Measurements from ENCODE around the gene ADTRP.

Gene ADTRP

DNA sequence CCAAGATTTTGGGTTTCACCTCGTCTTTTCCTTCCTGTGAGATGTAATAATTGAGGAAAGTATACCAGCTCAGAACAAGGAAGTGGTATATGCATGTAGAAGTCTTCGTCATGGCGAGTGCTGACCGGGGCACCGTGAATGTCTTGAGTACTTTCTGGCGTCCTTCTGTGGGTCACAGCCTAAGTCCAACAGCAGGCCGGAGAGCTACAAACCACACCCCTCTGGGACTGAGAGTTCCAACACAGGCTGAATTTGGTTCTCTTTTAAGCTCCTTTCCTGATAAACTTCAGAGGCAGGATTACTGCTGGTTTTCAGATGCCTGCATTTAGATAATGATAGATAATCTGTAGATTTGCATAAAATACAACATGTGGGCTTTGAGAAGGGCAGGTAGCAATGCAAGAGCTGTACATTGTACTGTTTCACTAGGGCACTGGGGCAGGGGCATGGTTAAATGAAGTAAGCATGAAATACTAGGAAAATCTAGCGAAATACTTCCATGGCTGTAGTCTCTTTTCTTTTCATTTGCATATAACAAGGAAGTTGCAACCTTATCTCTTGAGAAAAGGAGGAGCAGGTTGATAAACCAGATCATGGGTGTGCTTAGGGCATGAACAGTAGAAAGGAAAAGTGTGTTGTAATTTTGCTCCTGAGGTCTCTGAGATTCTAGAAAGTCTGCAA, at the start of gene ADTRP:
ADTRP (minus strand) TSS at position 156 of the 681 bp plus-strand sequence; CDS start at position 112, 44 bp downstream.
- H3K4me3 ChIP-seq (ENCODE audit: low read length), result no peak within 1 kb of the TSS
- no peak for DNase-seq (ENCODE audit: low read depth)
- TF ChIP-seq, protein P1, sequence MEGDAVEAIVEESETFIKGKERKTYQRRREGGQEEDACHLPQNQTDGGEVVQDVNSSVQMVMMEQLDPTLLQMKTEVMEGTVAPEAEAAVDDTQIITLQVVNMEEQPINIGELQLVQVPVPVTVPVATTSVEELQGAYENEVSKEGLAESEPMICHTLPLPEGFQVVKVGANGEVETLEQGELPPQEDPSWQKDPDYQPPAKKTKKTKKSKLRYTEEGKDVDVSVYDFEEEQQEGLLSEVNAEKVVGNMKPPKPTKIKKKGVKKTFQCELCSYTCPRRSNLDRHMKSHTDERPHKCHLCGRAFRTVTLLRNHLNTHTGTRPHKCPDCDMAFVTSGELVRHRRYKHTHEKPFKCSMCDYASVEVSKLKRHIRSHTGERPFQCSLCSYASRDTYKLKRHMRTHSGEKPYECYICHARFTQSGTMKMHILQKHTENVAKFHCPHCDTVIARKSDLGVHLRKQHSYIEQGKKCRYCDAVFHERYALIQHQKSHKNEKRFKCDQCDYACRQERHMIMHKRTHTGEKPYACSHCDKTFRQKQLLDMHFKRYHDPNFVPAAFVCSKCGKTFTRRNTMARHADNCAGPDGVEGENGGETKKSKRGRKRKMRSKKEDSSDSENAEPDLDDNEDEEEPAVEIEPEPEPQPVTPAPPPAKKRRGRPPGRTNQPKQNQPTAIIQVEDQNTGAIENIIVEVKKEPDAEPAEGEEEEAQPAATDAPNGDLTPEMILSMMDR (conservative IDR thresholded peaks at IDR 0.05; ENCODE audit: low read length), result no peak

GRCh38 chr6:11826779-11827178, 48.2 kb upstream of the ADTRP start:
- TF ChIP-seq, protein P1 (conservative IDR thresholded peaks at IDR 0.05; ENCODE audit: low read length), result no peak
- DNase-seq (ENCODE audit: low read depth), result no peak
- H3K4me3 ChIP-seq (ENCODE audit: low read length), result no peak overlapping the region

DNA sequence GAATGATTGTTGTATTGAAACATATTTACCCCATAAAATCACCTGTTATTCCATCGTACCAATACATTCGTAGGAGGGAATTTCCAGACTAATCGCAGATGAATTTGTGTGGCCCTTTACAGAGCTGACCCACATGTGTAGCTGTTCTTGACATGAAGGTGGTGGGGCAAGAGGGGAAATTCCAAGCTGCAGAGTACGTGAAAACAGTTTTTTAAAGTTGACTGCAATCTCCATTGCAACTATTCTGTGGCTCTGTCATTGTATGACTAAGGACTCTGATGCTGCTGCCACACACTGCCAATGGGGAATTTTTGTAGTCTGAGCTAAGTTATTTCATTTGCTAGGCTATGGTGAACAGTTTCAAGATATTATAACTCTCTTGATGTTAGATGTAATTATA, 46.4 kb upstream of the ADTRP start:
- DNase-seq (ENCODE audit: low read depth), result peak; percentile 56
- TF ChIP-seq, protein P1 (conservative IDR thresholded peaks at IDR 0.05; ENCODE audit: low read length), result no peak
- no peak overlapping the region for H3K4me3 ChIP-seq (ENCODE audit: low read length)

DNA sequence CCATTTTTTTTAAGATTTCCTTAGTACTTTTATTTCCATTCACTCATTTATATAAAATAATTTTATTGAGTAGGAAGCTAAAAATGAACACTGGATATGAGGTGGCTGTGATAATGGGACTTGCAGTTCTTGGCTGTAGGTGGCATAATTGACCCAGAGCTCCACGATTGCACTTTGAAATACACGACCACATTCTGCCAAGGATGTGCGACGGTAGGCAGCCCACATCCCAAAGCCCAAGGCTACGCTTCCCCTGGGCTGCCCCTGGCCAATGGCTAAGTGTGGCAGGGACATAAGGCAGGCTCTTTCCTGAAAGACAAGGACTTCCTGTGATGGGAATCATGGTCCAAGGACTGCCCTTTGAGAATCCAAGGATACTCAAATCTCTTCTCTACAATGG, 43.7 kb upstream of the ADTRP start:
- TF ChIP-seq, protein P1 (conservative IDR thresholded peaks at IDR 0.05; ENCODE audit: low read length), result peak; percentile 18

GRCh38 chr6:11821781-11822180, 43.2 kb upstream of the ADTRP start:
- no peak for DNase-seq (ENCODE audit: low read depth)
- TF ChIP-seq, protein P1 (conservative IDR thresholded peaks at IDR 0.05; ENCODE audit: low read length), result no peak

More for the DNA sequence above, 43.7 kb upstream of the ADTRP start:
- no peak for DNase-seq (ENCODE audit: low read depth)
- no peak overlapping the region for H3K4me3 ChIP-seq (ENCODE audit: low read length)

GRCh38 chr6:11820821-11821220, 42.2 kb upstream of the ADTRP start:
- TF ChIP-seq, protein P1 (conservative IDR thresholded peaks at IDR 0.05; ENCODE audit: low read length), result no peak
- no peak overlapping the region for H3K4me3 ChIP-seq (ENCODE audit: low read length)
- DNase-seq (ENCODE audit: low read depth), result no peak

More at GRCh38 chr6:11821781-11822180, 43.2 kb upstream of the ADTRP start:
- no peak overlapping the region for H3K4me3 ChIP-seq (ENCODE audit: low read length)

DNA sequence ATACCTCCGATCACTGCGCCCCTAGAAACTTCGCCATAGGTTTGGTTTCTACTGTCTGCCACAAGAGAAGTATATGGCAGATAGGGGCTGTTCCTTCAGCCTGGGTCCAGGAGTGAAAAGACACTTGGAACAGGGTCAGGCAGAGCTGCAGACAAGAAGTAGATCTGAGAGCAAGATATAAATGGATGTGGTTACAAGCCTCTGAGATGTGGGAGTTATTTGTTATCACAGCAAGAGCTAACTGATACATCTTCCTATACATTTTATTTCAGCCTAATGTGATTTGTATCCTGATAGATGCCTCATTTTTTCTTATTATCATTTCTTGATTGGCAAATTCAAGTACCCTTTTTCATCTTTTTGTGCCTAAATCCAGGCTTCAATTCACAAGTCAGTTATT, 40.9 kb upstream of the ADTRP start:
- TF ChIP-seq, protein P1 (conservative IDR thresholded peaks at IDR 0.05; ENCODE audit: low read length), result no peak
- no peak overlapping the region for H3K4me3 ChIP-seq (ENCODE audit: low read length)
- DNase-seq (ENCODE audit: low read depth), result no peak
